ENCODE measurements around the gene EPHA10.
"Not testable (repeated sequence)": the region's sequence is repeated elsewhere in the genome, so short reads cannot be mapped to it uniquely, and the experiment has no call there.

Gene EPHA10

DNA sequence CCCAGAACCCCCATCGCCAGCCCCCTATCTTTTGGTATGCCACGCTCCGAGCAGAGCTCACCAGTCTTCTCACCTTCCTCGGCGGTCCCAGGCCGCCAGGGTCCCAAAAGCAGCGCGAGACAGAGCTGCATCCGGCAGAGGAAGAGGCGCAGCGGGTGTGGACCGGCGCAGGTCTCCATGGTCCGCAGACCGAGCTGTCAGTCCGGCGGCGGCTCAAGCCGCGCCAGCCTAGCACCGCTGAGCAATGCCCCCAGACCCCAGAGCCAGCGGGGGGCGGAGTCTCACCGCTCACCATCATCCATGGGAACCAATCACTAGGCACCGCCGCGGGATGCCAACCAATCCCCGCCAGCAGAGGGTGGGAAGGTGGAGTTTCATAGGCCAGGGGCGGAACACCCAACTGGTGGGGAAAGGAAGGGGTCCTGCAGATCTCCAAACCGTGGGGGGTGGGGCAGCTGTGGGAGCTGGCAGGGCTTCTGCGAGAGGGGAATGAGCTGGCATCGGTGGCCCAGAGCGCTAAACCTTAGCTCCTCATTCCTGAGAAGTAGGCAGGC, at the start of gene EPHA10:
TSS of gene EPHA10 (minus strand) at position 233 of the 554 bp plus-strand sequence. CDS start at position 179, 54 bp downstream.
- peak; percentile 41 for DNase-seq

DNA sequence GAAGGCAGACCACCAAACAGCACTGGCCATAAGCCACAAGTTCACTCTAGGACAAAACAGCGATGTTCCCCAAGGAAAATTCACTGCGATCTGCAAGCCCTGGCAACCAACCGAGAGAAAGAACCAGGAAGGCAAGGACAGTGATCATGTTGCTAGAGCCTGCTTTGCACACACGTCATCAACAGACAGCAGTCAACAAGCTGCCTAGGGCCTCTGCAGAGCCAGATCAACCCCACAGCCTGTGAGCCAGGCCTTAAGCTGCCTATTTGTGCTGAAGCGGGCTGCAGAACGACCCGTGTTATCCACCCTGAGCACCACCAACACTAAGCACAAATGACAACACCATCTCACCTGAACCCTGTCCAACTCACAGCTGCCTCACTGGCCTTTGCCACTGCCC, 49.3 kb upstream of the EPHA10 start:
- no peak for DNase-seq

DNA sequence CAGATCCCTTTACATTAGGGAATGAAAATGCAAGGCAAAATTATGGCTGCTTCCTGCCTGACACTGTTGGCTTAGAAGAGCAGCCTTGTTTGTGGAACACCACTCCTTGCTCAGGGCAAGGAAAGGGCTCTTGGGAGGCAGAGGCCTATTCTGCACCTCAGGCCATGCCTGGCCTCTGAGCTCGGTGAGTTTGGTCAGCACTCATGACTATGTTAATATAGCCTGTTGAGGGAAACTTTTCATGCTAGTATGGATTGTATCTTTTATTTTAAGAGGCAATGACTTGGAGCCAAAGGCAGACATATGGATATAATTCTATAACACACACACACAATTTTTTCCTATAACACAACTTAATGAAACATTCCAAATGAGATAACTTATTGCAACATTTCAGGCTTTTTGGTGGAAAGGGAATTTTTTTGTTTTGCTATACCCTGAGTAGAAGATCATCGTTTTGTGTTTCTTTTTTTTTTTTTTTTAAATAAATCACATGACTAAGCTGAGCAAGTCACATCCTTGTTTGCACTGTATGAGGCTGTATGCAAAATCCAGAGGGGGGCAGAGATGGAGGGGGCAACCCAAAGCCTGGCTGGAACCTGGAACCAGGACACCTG, 48.7 kb upstream of the EPHA10 start:
- no peak for DNase-seq

DNA sequence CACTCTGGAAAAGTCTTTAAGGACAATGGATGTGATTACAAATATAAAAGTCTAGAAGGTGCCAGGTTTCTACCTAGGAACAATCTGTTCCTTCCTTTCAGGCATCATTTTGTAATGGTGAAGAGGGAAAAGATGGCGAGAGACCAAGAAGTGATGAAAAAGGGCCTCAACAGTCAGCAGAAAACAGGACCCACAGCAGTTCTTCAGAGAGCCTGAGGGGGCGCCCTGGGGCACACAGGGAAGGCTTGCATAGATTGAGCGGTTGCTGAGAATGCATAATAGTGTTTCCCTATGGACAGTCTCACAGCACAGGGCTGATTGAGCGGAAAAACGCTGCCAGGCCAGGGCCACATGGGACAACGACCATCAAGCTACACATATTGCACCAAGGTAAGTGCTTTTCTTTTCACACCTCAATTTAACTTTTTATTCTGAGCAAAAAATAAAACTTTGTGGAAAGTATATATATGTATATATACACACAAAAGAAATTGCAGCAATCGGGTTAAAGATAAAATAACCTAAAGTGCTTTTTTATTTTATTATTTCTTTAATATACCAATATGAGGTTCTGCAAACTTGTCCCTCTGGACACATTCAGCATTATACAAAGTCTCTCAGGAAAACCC, 46.2 kb upstream of the EPHA10 start:
- peak; percentile 86 for DNase-seq

DNA sequence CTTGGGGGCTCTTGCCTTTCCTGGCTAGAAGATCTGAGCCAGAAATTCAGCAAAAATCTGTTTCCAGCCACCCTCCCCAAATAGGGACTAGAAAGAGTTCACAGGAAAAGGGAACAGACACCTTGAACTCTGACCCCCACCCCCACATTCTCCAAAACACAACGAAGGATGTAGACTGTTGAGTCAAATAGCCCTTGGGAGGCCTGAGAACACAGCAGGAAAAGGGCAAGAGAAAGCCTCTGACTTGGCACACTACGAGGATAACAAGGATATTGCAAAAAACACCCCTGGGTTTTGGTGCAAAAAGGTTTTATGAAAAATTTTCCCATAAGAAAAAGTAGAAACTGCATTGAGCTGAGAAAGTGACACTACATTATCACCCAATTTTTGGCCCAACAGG, 45.0 kb upstream of the EPHA10 start:
- no peak for DNase-seq

DNA sequence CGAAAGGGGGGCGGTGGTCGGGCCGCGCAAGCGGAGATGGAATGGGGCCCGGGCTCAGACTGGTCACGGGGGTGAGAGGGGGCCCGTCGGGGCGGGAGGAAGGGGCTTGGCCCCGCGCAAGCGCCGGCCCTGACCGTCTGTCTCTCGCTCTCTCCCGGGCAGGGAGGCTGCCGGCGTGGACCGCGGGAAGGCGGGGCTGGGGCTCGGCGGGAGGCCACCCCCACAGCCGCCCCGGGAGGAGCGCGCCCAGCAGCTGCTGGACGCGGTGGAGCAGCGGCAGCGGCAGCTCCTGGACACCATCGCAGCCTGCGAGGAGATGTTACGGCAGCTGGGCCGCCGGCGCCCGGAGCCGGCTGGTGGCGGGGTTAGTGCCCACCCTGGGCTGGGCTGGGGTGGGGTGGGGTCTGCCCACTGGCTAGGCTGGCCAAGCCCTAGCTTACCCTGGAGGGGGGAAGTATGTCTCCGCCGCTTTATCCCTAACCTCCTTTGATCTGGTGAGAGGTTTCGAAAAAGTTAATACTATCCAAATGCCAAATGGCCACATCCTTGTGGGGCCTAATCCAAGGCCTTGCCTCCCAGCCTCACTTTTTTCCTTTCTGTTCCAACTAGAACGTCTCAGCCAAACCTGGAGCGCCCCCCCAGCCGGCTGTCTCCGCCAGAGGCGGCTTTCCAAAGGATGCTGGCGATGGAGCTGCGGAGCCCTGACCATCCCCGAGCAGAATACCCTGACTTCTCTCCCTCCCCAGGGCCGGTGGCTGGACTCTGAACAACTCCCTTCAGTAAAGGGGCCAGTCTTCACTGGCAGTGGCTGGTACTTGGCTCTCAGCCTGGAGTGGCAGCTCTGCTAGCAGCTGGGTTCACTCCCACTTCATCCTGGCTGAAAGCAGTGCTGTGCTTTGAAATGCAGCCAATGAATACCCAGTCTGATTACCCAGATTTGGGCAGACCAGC, 43.7 kb upstream of the EPHA10 start:
- peak; percentile 93 for DNase-seq

DNA sequence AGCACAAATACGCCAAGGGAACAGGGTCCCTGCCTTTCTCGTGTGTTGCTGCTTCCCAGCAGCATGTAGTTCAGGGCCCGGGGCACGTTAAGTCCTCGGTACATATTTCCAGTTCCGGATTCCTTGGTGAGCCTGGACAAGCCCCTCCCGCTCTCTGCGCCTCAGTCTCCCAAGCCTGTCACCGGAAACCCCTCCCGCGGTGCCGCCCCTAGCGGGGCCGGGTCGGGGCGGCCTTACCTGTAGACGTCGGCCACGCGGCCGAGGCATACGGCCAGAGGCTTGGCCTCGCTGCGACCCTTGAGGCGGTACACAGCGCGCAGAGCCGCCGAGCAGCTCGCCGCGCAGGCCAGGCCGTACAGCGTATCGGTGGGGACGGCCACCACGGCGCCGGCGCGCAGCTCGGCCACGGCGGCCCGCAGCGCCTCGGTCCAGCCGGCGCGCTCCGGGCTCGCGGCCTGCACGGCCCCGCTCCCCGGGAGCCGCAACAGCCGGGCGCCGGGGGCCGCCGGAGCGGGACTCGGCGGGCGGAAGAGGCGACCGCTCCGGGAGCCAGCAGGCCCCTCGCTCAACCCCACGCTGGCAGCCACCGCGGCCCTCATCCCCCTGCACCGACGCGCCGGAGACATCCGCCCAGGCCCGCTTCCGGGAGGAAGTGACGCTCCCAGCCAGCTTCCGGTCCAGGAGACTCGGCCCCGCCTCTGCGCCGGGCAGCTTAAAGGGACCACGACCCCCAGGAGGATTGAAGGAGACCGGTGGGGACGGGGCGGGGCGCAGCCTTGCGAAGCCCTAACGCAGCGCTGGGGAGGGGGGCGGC, 42.8 kb upstream of the EPHA10 start, which contains the start of the genes C1orf122 and YRDC:
TSS of gene C1orf122 (plus strand) at position 236 of the 814 bp plus-strand sequence. CDS start 615 bp downstream, outside the sequence.
TSS of gene YRDC (minus strand) at position 654 of the 814 bp plus-strand sequence. CDS start at position 626, 28 bp downstream.
- DNase-seq = peak; percentile 98

DNA sequence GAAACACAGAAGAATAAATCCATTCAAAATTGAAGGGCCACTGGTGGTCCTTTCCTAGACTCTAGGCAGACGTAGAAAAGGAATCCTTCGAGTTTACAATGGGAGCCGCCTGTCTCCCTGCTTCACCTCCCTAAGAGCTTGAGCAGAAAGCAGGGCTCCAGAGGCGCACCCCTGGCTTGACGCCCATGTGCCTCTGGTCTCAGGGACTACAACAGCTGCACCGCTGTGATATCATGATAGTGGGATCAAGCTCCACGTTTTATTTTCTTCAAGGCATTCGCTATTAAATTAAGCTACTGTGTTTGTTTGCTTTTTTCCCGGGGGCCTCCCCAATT, 42.3 kb upstream of the EPHA10 start:
- no peak for DNase-seq

DNA sequence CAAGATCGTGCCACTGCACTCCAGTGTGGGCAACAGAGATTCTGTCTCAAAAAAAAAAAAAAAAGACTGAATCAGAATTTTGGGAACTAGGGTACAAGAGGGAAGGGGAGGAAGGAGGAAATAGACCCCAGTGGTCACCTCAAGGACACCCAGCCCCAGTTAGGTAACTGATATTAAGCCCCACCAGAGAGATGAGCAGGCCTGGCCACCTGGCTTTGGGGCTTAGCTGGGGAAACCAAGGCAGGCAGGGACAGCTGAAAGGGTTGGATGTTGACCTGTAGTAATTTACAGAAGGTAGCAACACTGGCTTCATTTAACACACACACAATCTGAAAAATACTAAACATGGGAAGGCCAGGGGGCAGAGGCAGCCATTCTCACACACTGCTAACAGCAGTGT, 37.5 kb upstream of the EPHA10 start:
- DNase-seq = no peak

DNA sequence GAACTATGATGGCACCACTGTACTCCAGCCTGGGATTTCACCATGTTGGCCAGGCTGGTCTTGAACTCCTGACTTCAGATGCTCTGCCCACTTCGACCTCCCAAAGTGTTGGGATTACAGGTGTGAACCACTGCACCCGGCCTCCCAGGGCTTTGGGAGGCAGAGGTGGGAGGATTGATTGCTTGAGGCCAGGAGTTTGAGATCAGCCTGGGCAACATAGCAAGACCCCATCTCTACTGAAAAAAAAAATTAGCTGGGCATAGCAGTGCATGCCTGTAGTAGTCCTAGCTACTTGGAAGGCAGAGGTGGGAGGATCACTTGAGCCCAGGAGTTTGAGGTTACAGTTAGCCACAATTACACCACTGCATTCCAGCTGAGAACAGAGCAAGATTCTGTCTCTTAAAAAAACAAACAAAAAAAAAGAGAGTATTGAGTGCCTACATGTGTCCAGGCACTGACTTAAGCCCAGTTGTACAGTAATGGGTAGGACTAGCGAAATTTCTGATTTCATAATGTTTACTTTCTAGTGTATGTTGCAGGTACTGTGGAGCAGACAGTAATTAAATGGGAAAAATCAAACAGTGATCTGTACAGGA, 32.9 kb upstream of the EPHA10 start:
- no peak for DNase-seq

DNA sequence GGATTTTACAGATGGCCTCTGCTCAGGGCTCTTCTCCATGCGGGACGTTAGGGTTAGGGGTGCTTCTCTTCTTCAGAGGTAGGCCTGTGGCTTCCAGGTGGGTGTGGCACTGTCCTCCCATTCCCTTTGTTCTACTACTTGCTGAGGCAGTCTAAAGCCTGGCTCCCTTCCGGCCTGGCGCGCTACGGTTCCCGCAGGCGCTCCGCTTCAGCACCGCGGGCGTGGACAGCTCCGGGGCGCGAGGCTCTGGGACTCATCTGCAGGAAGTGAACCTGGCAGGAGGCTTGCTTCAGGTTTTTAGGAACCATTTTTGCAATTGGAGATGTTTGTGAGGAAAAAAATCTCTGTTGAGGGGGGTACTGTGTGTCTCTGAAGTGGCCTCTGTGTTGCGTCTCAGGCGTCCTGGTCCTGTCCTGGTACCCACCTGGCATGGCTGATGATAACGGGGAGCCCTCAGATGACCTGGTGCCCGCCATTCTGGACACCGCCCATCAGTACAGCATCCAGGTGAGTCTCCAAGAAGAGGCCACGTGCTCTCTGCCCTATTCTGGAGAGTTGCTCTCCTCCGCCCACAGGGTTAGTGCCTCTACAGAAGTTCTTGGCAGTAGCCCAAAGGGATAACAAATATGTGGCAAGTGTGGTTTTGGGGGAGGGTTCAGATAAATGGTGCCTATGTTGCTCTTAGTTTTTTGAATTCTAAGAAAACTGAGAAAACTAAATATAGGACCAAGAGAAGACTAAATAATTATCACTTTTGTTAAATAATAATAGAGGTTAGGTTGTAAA, 30.6 kb upstream of the EPHA10 start:
- no peak for DNase-seq

DNA sequence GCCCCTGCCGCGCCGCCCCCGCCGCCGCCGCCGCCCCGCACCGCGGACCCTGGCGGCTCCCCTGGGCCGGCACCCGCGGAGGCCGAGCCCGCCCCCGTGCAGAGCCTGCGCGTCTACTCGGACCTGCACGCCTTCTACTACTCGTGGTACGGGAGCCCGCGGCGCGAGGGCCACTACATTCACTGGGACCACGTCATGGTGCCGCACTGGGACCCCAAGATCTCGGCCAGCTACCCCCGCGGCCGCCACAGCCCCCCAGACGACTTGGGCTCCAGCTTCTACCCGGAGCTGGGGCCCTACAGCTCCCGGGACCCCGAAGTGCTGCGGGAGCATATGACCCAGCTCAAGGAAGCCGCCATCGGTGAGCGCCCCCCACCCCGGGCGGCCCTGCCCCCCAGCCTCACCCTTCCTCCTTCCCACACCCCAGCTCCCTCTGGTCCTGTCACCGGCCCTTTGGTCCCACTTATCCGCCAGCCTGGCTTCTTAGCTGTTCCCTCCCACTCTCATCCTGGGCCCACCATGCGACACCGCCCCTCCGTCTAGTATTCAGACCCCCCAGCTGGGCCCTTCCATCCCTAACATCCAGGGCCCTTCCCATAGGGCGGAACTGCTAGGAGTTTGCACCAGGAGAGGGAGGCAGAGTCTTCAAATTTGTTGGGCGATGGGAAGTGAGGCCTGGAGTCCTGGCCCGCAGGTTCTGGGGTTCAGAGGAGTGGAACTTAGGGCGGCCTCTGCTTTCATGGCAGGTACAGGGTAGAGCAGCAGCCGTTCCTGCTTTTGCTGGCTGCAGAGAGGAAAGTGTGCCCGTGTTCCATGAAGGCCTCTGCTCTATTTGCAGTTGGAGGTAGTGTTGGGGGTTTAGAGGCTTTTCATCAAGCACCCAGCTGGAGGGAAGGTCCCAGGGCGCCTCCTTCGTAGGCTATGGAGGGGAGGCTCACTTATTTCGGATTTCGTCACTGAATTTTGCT, 29.7 kb upstream of the EPHA10 start:
- peak; percentile 48 for DNase-seq

DNA sequence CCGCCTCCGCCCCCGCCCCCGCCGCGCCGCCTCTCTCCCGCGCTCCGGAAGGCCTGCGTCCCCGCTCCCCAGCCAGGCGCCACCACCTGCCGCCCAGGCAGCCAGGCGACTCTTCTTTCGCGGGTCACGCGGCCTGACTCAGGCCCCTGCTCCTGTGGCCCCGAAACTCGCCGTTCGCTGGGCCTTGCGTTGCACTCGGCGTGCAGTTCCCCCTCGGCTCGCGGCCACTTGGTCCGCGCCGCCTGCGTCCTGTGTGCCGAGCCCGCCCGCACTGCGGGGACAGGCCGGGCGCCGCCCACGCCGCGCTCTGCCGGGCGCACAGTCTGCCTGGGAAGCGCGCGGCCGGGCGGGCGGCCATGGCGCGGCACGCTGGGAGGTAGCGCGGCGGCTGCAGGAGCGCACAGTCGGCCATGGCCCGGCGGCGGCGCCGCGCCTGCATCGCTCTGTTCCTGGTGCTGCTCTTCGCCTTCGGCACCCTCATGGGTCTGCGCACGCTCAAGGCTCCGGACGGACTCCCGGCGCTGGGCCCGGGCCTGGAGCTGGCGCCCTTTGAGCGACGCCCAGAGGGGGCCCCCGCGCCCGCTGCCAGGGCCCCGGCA, 29.0 kb upstream of the EPHA10 start, which contains the start of gene MANEAL:
TSS of gene MANEAL (plus strand) at position 75 of the 599 bp plus-strand sequence. CDS start at position 411, 336 bp downstream.
- peak; percentile 85 for DNase-seq

DNA sequence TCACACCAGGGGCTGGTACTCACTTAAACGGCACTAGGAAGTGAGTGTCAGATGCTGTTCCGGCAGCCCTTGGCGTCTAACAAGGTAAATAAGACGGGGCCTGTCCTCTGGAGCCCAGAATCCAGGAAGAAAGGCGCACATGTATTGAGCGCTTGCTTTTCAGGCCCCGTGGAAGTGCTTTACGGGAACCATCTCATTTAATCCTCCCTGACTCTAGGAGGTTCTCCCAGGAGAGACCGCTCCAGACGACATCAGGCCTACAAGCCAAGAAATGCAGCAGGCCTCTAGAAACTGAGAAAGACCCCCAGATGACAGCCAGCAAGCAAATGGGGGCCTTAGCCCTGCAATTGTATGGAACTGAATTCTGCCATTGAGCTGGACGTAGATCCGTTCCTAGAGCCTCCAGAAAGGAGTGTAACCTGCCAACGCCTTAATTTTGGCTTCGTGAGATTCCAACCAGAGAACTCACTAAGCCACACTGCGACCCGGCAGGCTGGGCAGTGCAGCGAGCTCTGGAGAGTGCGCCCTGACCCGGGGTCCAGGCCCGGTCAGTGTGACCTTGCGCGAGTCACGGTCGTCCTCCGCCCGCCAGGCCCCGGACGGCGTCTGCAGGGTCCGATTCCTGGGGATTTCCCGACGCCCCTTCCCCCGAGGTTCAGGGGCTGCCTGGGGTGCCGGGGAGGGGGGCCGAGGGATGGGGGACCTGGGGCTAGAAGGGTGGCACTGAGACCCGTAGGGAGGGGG, 28.2 kb upstream of the EPHA10 start:
- DNase-seq = no peak

DNA sequence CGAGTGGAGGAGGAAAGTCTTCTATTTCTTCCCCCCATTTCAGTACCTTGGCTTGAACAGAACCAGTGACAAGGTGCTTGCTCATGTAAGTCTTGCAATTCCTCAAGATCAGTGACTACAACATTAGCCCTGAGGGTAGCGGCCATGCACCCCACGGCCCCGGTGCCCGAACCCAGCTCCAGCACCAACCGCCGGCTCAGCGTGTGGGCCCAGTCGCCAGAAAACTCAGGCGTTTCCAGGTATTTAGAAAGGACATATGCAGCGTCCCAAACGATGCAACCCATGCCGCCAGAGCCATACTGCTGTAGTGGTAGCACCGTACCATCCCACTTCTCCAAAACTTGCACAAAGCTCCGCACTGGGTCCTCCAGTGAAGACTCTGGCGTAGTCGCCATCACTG, 17.6 kb upstream of the EPHA10 start:
- no peak for DNase-seq

DNA sequence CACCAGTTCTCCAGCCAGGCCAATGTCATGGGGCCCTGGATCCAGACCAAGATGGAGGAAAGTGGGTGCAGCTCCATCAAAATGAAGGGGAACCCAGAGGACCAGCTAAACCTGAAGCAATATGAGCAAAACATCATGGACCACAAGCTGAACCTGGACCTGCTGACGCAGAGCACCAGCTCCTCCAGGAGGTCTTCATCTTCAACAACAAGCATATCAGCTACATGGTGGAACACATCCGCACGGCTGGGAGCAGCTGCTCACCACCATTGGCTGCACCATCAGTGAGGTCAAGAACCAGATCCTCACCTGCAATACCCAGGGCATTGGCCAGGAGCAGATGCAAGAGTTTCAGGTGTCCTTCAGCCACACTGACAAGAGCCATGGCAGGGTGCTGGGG, 13.7 kb upstream of the EPHA10 start:
- no peak for DNase-seq

DNA sequence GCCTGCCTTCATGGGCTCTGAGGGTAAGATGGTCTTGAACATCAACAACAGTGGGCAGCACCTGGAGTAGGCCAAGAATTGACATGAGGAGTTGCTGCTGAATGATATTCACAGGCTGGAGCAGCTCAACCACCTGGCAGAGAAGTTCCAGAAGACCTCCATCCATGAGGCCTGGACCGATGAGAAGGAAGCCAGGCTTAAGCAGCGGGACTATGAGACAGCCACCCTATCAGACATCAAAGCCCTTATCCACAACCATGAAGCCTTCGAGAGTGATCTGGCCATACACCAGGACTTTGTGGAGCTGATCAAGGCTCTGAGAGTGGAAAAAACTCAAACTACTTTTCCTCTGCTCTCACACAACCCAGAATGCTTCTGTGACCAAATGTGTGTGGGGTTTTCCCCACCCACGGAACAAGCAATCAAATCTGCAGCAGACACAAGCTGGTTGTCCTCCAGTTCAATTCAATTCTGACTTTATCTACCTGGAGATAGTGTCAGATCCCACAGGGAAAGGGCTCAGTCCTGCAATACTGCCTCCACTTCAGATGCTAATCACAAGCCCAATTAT, 12.1 kb upstream of the EPHA10 start:
- DNase-seq = no peak

DNA sequence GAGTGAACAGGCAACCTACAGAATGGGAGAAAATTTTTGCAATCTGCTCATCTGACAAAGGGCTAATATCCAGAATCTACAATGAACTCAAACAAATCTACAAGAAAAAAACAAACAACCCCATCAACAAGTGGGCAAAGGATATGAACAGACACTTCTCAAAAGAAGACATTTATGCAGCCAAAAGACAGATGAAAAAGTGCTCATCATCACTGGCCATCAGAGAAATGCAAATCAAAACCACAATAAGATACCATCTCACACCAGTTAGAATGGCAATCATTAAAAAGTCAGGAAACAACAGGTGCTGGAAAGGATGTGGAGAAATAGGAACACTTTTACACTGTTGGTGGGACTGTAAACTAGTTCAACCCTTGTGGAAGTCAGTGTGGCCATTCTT, 6.5 kb upstream of the EPHA10 start:
- not testable (repeated sequence) for DNase-seq
